ENCODE results near the gene BARHL1.

BARHL1 gene

DNA sequence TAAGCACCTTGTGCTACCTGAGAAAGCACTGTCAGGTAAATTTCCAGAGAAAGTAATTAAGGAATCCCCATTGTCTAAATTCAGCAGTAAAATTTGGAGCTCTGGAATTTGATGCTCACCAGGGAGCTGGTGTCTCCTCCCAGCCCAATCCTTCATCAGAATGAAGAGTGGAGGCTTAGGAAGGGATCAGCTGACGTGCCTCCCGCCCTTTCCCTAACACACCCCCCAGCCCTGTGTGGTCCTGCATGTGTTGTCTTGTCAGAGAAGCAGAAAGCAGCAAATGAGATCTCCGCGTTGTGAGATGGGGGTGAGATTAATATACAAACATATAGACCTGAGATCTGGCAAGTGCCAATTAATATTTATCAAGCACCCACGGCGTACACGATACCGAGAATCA, 26.9 kb upstream of the BARHL1 start:
- DNase-seq (ENCODE audit: low read depth): no peak
- no peak overlapping the region for H3K4me3 ChIP-seq (replicated peaks; ENCODE audit: low read depth, low read length)
- TF ChIP-seq, protein P1, sequence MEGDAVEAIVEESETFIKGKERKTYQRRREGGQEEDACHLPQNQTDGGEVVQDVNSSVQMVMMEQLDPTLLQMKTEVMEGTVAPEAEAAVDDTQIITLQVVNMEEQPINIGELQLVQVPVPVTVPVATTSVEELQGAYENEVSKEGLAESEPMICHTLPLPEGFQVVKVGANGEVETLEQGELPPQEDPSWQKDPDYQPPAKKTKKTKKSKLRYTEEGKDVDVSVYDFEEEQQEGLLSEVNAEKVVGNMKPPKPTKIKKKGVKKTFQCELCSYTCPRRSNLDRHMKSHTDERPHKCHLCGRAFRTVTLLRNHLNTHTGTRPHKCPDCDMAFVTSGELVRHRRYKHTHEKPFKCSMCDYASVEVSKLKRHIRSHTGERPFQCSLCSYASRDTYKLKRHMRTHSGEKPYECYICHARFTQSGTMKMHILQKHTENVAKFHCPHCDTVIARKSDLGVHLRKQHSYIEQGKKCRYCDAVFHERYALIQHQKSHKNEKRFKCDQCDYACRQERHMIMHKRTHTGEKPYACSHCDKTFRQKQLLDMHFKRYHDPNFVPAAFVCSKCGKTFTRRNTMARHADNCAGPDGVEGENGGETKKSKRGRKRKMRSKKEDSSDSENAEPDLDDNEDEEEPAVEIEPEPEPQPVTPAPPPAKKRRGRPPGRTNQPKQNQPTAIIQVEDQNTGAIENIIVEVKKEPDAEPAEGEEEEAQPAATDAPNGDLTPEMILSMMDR (IDR thresholded peaks at IDR 0.05; ENCODE audit: low read length, missing control alignments): no peak

DNA sequence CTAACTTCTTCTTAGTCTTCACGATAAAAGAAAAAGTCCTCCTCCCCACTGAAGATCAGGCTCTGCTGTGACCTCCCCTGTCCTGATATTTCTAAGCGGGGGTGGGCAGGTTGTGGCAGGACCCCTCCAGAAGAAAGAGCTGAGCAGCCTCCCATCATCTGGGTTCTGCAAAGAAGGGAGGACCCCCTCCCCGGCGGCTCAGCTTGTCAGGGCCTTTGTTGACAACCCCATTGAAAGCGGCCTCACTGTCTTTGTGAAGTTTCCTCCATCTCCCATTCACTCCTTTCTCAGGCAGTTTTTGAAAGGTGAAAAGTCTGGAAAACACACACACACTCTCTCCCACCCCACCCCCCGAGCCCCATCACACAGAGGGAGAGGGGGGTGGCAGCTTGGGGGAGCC, 26.2 kb upstream of the BARHL1 start:
- DNase-seq (ENCODE audit: low read depth): no peak
- TF ChIP-seq, protein P1 (IDR thresholded peaks at IDR 0.05; ENCODE audit: low read length, missing control alignments): no peak
- H3K4me3 ChIP-seq (replicated peaks; ENCODE audit: low read depth, low read length): no peak overlapping the region

DNA sequence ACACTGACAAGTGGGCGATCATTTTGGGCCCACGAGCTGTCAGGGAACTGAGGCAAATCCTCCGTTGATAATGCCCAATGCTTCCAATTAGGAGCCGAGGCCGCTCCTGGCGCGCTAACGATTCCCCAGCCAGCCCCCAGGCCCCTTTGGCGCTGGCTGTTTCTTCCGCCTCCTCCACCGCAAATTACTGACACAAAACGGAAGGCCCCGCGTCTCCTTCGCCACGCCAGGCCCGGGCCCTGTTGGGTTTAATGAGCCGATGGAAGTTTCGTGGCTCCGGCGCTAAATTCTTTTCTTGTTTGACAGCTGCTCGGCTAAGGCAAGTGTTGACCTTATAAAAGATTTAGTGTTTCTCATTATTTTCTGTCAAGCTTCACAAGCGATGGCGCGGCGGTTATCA, 25.7 kb upstream of the BARHL1 start:
- no peak overlapping the region for H3K4me3 ChIP-seq (replicated peaks; ENCODE audit: low read depth, low read length)
- TF ChIP-seq, protein P1 (IDR thresholded peaks at IDR 0.05; ENCODE audit: low read length, missing control alignments): no peak
- DNase-seq (ENCODE audit: low read depth): no peak

DNA sequence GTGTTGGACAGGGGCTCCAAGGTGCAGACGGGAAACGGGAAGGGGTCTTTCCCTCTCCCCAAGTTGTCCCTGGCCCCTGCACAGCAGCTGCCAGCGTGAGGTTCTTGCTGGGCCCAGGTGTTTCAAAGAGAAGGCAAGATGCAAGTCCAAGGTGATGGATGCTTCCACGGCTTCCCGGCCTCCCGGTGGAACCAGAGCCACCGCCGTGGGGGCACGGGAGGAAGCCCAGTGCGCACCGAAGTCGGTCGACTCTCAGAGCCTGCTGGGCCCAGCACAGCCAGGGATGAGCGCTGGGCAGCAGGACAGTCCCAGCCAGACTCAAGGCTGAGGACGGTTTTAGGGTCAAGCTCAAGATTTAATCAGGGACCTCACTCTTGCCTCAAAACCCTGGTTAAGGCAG, 25.2 kb upstream of the BARHL1 start:
- no peak overlapping the region for H3K4me3 ChIP-seq (replicated peaks; ENCODE audit: low read depth, low read length)
- no peak for DNase-seq (ENCODE audit: low read depth)
- TF ChIP-seq, protein P1 (IDR thresholded peaks at IDR 0.05; ENCODE audit: low read length, missing control alignments): no peak

DNA sequence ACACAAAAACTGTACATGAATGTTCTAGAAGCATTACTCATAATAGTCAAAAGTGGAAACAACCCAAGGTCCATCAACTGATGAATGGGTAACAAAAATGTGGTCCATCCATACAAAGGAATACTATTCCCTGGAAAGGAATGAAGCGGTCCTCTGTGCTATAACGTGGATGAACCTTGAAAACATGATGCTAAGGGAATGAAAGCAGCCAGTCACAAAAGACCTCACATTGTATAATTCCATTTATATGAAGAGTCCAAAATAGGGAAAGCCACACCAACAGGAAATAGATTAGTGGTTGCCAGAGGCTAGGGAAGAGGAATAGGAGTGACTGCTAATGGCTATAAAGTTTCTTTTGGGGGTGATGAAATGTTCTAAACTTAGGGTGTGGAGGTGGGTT, 22.7 kb upstream of the BARHL1 start:
- no peak for DNase-seq (ENCODE audit: low read depth)
- no peak overlapping the region for H3K4me3 ChIP-seq (replicated peaks; ENCODE audit: low read depth, low read length)
- TF ChIP-seq, protein P1 (IDR thresholded peaks at IDR 0.05; ENCODE audit: low read length, missing control alignments): no peak

DNA sequence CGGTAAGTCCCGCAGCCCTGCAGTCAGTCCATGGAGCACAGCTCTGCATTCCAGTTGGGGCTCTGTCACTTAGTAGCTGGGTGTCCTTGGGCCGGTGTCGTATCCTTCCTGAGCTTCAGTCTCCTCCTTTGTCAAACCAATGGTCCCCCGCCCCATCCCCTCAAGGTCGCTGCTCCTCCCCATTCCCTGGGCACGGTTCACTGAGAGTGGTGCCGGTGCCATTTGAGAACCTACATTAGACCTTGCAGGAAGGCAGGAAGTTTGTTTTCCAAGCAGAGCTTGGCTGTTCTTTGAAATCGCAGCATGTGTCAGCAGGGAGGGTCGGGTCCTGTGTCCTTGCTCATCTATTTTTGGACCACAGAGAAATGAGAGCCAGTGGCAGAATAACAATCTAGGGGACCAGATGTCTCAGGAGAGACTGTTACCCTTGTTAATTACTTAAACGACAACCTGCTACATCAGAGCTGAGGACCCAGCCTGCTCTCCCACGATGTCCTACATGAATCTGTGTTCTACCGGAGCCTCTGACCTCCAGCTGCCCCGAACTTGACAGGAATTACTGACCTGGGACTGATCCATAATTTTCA, 21.7 kb upstream of the BARHL1 start:
- DNase-seq (ENCODE audit: low read depth): no peak
- no peak overlapping the region for H3K4me3 ChIP-seq (replicated peaks; ENCODE audit: low read depth, low read length)
- TF ChIP-seq, protein P1 (IDR thresholded peaks at IDR 0.05; ENCODE audit: low read length, missing control alignments): no peak

DNA sequence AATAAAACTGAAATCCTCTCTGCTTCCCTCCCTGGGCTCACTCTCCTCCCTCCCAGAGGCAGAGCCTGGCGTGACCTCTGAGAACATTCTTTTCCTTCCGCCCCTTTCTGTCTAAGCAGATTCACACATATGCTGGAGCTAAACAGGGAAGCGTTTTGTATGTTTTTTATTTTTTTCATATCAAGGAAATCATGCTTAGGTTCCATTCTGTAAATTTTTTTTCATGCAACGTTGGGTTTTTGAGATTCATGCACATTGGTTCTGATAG, 20.2 kb upstream of the BARHL1 start:
- H3K4me3 ChIP-seq (replicated peaks; ENCODE audit: low read depth, low read length): no peak overlapping the region
- TF ChIP-seq, protein P1 (IDR thresholded peaks at IDR 0.05; ENCODE audit: low read length, missing control alignments): no peak
- no peak for DNase-seq (ENCODE audit: low read depth)
